NCI-H69 (cell line): ENCODE measurements around the gene GAL3ST2.
"Not testable (repeated sequence)": the region's sequence is repeated elsewhere in the genome, so short reads cannot be mapped to it uniquely, and the experiment has no call there.

Experiments used
- DNase-seq: peaks from one replicate; lab custom pipeline; 2025; lab: John Stamatoyannopoulos, UW

Gene GAL3ST2

DNA sequence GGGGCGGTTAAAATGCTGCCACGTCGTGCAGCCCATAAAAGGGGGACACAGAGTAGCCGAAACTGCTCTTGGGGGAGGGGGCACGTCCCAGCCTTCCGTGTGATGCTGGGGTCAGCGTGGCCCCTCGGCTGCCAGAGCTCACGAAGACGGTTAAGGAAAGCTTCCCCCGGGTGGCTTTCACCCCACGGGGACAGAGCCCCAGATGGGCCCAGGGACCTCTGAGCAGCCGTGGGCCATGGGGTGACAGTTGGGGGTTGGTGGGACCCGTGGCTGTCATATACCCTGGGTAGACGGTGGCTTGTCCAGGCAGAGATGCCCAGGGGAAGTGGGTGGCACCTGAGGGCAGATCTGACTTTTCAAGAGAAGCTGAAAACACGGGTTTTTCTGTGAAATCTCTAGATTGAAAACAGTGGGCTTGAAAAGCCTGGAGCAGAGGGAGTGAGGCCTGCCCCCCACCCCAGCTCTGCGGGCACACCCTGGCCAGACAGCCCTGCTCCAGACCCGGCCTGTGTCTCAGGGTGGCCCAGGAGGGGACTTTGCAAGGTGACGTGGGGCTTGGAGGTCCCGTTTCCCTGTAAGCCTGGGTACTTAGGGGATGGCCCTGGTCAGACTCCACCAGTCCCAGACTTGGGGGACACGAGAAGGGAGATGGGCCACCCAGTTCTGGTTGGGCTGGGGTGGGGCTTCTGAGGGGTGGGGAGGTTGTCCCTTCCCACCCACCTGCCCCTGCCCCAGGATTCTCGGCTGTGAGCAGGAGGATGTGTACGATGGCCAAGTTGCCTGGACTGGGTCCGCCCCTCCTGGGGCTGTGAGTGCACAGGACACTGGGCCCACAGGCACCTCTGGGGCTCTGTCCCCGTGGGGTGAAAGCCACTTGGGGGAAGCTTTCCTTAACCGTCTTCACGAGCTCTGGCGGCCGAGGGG lies 33.0 kb downstream of the GAL3ST2 start:
- DNase-seq: no peak

GRCh38 chr2:241810307-241811200 lies 33.9 kb downstream of the GAL3ST2 start:
- DNase-seq: no peak

DNA sequence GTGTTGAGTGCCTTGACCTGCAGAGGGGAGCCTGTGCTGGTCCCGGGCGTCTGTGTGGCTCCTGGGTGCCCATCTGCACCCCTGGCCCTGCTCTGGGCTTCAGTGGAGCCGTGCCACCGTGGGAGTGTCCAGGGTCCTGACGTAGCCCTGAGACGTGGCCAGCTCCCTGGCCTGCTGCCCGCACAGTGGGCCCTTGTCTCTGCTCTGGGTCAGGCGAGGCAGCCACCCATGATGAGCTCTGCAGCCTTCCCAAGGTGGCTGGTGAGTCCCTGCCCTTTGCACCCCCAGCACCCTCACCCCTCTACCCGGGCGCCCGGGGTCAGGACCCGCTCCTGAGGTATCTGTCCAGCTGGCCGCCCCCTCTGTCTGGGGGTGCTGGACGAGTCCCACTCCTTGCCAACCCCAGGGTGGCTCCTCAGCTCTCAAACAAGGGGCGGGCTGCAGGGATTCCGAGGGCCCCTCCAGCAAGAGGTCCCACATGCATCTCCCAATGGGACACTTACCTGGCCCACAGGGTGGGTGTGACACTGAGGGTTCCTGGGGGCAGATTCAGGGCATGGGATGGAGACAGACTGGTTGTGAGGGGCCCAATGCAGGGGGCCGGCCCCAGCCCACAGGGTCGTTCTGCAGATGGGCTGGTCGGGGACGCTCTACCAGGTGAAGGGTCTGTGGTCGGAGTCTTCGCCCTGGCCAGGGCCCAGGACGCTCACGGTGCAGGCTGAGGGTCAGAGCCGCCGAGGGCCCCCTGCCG lies 34.8 kb downstream of the GAL3ST2 start:
- no peak for DNase-seq

DNA sequence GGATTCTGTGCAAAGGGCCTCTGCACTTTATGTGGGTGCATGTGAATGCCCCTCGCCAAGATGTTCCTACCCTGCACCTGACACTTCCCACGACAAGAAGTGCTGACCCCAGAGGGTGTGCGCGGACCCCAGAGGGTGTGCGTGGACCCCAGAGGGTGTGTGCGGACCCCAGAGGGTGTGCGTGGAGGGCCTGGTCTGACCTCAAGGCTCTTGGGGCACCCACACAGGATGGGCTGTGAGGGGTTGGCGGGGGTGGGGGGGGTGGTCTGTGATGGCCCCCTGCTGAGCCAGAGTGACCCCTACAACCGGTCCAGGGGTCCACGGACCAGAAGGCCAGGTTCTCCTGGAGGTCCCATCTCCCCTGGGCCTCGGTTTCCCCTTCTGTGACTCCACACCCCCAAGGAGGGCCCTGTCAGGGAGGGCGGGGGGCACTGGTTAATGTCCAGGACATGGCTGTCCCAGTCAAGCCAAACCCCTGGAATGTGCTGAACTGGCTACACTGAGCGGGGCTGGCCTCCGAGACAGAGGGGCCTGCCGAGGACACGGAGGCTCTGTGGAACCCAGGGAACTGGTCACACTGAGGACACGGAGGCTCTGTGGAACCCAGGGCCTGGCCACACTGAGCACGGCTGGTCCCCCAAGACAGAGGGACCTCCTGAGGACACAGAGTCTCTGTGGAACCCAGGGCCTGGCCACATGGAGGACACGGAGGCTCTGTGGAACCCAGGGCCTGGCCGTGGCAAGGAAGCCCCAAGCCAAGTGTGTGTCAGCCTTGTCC lies 35.5 kb downstream of the GAL3ST2 start:
- no peak for DNase-seq

DNA sequence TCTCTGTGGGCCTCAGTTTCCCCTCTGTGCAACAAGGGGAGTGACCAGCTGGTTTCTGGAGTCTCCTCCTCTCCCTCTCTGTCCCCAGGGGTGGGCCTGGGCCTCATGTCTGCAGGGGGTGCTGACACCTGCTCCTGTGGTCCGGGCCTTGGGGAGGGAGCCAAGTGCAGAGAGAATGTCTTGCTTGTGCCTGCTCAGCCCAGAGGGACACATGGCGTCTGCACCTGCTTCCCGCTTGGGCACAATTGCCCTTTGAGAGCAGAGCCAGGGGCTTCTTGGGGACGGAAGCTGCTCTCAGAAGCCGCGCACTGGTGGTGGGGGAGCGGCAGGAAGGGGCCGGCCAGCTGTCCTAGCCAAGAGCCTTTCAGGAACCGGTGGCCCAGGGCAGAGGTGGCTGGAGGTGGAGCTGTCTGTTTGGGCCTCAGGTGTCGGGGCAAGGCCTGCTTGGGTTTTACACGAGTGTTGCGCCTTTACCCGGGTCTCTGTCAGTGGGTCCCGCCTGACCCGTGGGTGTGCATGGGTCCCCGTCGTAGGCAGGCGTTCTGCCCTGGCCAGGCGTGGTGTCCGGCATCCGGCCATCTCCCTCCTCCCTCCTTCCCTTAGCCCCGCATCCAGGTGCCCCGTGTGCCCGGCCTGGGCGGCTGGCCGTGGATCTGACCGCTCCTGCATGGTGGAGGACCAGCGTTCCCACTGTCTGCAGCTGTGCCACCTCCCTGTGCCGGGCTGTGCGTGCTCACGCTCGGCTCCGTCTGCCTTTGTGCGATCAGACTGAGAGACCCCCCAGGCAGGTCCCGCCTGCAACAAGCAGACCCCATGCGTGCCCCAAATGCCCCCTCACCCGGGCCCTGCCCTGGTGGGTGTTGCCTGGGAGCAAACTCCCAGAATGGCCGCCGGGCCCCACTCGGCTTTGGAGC lies 36.4 kb downstream of the GAL3ST2 start:
- DNase-seq: no peak

DNA sequence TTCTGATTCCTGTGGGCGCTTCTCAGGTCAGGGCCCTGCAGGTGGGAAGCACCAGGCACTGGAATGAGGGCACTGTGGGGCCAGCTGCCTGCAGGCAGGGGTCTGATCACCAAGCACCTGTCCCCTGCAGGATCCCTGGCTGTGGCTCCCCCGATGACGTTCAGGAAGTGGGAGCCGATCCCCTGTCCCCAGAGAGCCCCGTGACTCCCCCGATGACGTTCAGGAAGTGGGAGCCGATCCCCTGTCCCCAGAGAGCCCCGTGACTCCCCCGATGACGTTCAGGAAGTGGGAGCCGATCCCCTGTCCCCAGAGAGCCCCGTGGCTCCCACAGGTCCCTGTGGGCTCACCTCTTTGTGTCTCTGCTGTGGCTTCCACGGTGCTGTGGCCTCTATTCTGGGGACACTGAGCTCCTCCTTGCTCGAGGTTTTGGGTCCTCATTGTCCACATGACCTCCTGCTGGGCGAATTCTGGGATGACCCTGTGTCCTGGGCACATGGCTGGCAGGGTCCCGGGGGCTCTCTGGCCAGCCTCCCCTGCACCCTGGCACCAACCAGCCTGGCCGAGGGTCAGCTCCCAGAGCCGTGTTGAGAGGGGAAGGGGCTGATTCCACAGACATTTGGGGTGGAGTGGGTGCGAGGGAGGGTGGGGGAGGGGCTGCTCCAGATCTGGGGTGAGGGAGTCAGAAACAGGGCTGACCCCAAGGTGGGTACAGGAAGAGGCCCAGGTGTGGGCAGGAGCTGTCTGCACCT lies 37.2 kb downstream of the GAL3ST2 start:
- no peak for DNase-seq

- DNase-seq: no peak
Measured at GRCh38 chr2:241814393-241814642, 37.7 kb downstream of the GAL3ST2 start.

DNA sequence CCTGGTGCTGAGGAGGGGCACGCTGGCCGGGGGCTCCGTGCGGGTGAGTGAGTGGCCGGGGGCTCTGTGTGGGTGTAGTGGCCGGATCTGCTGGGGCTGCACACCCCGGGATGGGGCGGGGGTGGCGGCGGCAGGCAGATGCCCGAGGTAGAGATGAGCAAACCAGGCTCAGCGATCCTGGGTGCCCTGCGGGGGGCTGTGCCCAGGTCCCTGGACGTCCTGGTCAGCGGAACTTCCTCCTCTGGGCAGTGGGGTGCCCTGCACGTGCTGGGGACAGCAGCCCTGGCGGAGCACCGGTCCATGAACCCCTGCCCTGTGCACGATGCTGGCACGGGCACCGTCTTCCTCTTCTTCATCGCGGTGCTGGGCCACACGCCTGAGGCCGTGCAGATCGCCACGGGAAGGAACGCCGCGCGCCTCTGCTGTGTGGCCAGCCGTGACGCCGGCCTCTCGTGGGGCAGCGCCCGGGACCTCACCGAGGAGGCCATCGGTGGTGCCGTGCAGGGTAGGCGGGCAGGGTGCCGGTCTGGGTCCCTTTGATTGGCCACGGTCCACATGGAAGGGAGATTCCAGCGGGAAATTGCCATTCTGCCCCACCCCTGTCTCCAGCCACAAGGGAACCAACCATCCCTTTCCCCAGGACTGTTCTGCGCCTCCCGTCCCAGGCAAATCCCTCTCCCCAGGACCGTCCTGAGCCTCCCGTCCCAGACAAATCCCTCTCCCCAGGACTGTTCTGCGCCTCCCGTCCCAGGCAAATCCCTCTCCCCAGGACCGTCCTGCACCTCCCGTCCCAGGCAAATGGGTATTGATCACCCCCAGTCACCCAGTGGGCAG lies 38.2 kb downstream of the GAL3ST2 start:
- no peak for DNase-seq

DNA sequence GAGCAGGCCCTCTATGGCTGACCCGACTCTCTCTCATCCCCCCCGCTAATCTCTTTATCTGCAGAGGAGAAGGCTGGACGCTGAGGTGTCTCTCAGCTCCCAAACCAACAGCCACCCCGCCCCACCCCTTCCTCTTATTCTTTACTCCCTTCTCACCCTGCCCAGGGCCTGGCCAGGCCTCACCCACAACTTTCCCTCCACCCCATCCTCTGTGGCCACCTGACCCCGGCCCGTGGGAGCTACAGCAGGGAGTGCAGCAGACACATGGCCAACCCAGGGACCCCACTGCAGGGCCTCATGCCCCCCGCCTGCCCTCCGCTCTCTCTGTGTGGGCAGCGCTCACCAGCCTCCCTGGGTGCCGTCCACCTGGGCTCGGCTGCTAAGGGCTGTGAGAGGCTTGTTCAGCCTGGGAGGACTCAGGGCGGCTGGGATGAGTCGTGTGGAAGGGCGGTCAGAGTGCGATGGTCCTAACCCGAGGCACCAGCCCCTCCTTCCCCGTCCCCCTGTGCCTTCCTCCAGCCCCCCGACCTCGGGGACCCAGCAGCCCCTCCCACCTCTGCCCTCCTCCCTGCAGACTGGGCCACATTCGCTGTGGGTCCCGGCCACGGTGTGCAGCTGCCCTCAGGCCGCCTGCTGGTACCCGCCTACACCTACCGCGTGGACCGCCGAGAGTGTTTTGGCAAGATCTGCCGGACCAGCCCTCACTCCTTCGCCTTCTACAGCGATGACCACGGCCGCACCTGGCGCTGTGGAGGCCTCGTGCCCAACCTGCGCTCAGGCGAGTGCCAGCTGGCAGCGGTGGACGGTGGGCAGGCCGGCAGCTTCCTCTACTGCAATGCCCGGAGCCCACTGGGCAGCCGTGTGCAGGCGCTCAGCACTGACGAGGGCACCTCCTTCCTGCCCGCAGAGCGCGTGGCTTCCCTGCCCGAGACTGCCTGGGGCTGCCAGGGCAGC lies 39.1 kb downstream of the GAL3ST2 start:
- DNase-seq: no peak

DNA sequence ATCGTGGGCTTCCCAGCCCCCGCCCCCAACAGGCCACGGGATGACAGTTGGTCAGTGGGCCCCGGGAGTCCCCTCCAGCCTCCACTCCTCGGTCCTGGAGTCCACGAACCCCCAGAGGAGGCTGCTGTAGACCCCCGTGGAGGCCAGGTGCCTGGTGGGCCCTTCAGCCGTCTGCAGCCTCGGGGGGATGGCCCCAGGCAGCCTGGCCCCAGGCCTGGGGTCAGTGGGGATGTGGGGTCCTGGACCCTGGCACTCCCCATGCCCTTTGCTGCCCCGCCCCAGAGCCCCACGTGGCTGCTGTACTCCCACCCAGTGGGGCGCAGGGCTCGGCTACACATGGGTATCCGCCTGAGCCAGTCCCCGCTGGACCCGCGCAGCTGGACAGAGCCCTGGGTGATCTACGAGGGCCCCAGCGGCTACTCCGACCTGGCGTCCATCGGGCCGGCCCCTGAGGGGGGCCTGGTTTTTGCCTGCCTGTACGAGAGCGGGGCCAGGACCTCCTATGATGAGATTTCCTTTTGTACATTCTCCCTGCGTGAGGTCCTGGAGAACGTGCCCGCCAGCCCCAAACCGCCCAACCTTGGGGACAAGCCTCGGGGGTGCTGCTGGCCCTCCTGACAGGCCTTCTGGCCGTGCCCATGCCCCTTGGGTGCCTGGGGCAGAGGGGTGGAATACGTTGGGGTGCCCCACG lies 40.0 kb downstream of the GAL3ST2 start:
- DNase-seq: no peak

GRCh38 chr2:241817126-241817820 lies 40.7 kb downstream of the GAL3ST2 start:
- no peak for DNase-seq

GRCh38 chr2:241817821-241818215 lies 41.2 kb downstream of the GAL3ST2 start:
- DNase-seq: not testable (repeated sequence)

GRCh38 chr2:241818229-241818942 lies 41.8 kb downstream of the GAL3ST2 start:
- DNase-seq: no peak

- no peak for DNase-seq
Measured at GRCh38 chr2:241818943-241819270, 42.3 kb downstream of the GAL3ST2 start.

DNA sequence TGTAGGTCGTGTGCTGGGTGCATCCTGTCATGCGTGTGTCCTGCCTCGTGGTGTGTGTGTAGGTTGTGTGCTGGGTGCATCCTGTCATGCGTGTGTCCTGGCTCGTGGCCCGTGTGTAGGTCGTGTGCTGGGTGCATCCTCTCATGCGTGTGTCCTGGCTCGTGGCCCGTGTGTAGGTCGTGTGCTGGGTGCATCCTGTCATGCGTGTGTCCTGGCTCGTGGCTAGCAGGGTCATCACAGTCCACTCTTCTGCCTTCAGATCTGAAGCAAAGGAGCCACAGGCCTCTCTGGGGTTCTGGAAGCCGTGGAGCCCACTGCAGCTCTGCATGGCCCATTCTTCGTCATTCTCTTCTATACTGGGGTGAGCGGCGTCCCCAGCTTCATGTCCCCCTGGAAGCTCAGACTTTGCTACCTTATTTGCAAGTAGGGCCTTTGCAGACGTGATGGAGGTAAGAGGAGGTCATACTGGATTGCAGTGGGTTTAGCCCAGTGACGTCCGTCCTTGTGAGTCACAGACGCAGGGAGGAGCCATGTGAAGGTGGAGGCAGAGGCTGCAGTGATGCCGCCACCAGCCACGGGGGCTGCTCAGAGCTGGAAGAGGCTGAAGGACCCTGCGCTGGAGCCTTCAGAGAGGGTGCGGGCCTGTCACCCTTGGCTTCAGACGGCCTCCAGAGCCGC lies 43.5 kb downstream of the GAL3ST2 start:
- not testable (repeated sequence) for DNase-seq
